H1 (cell line): ENCODE data around the gene WASF3. TPM values are rescaled to one million over a fixed set of nuclear protein-coding genes. Genes with fewer than 3 reads are reported as not detected.

Experiments
- CTCF ChIA-PET: fragments of 300-600 bp; sonication (Branson Sonifier 250); formaldehyde crosslinking; loops from one replicate; lab custom pipeline; 2021; ENCODE audit not compliant: partially characterized antibody; lab: Charles Lee
- POLR2A ChIA-PET: fragments of 300-600 bp; sonication (Branson Sonifier 250); formaldehyde crosslinking; loops from one replicate; lab custom pipeline; 2021; ENCODE audit warnings: inconsistent platforms; ENCODE audit not compliant: partially characterized antibody; lab: Charles Lee
- DNase-seq, 2 experiments: peaks; one replicate each; pipeline versions ENCODE4 v3.0.0 to v3.0.0-alpha.2; 2010 to 2022; ENCODE audit warnings: low spot score in 2 of 2, low read depth in 1 of 2, mixed read lengths in 1 of 2
- FAIRE-seq: peaks from 2 replicates; lab custom pipeline; 2011; peaks lifted over from hg19 to GRCh38; lab: Jason Lieb, UNC
- H2AFZ ChIP-seq: 2 replicates; pipeline ENCODE4 v1.8.1; 2012; ENCODE audit warnings: low read length, inconsistent platforms
- H2AK5ac ChIP-seq: 2 replicates; pipeline ENCODE4 v1.6.1; 2013; ENCODE audit warnings: low read depth, low read length
- H2BK120ac ChIP-seq: replicated peaks from 2 replicates; pipeline ENCODE3; 2013; ENCODE audit warnings: low read depth, low read length, inconsistent platforms
- H2BK12ac ChIP-seq: 2 replicates; pipeline ENCODE4 v1.6.1; 2013; ENCODE audit warnings: low read depth, low read length
- H2BK15ac ChIP-seq: 2 replicates; pipeline ENCODE4 v1.6.1; 2013; ENCODE audit warnings: low read length
- H2BK20ac ChIP-seq: 2 replicates; pipeline ENCODE4 v1.6.1; 2013; ENCODE audit warnings: low read length
- H2BK5ac ChIP-seq: 2 replicates; pipeline ENCODE4 v1.6.1; 2013; ENCODE audit warnings: low read depth, low read length
- H3K14ac ChIP-seq: 2 replicates; pipeline ENCODE4 v1.6.1; 2013; ENCODE audit warnings: inconsistent platforms; ENCODE audit not compliant: insufficient read length
- H3K18ac ChIP-seq: 2 replicates; pipeline ENCODE4 v1.6.1; 2013; ENCODE audit warnings: low read length; ENCODE audit errors: extremely low read depth
- H3K23ac ChIP-seq: 2 replicates; pipeline ENCODE4 v1.6.1; 2013; ENCODE audit warnings: inconsistent platforms; ENCODE audit not compliant: insufficient read length
- H3K23me2 ChIP-seq: 2 replicates; pipeline ENCODE4 v1.6.1; 2013; ENCODE audit warnings: low read depth, low read length
- H3K27ac ChIP-seq: 2 replicates; pipeline ENCODE4 v1.6.1; 2011; ENCODE audit warnings: low read depth, low read length, inconsistent platforms
- H3K27me3 ChIP-seq, 4 experiments: replicated peaks in 1 of 4; 1 replicate in 1 of 4; 2 replicates in 3 of 4; pipeline versions ENCODE4 v1.6.1 to v1.8.1; 2011 to 2013; ENCODE audit warnings: low read length in 3 of 4, mild to moderate bottlenecking in 3 of 4, inconsistent platforms in 2 of 4, mixed read lengths in 2 of 4, moderate library complexity in 1 of 4; ENCODE audit not compliant: control insufficient read depth in 3 of 4, insufficient read depth in 3 of 4; ENCODE audit errors: extremely low read depth in 1 of 4
- H3K36me3 ChIP-seq, 4 experiments: 2 replicates each; pipeline versions ENCODE4 v1.6.1 to v1.8.1; 2011 to 2013; ENCODE audit warnings: mild to moderate bottlenecking in 4 of 4, low read length in 3 of 4, moderate library complexity in 2 of 4, control low read depth in 1 of 4, inconsistent platforms in 1 of 4; ENCODE audit not compliant: insufficient read depth in 4 of 4, control insufficient read depth in 2 of 4
- H3K4ac ChIP-seq: replicated peaks from 2 replicates; pipeline ENCODE3; 2013; ENCODE audit warnings: low read length, low read depth, mixed read lengths, inconsistent platforms; ENCODE audit not compliant: insufficient read length
- H3K4me1 ChIP-seq, 4 experiments: replicated peaks in 1 of 4; 1 replicate in 1 of 4; 2 replicates in 3 of 4; pipeline versions ENCODE4 v1.6.1 to v1.8.1; 2011 to 2013; ENCODE audit warnings: low read length in 3 of 4, inconsistent platforms in 2 of 4, mixed read lengths in 1 of 4; ENCODE audit not compliant: insufficient read depth in 4 of 4, control insufficient read depth in 3 of 4
- H3K4me2 ChIP-seq, 2 experiments: 2 replicates each; pipeline versions ENCODE4 v1.6.1 to v1.8.1; 2011 to 2013; ENCODE audit warnings: low read depth in 2 of 2, low read length in 2 of 2, control low read depth in 1 of 2, inconsistent platforms in 1 of 2, mild to moderate bottlenecking in 1 of 2; ENCODE audit not compliant: insufficient read depth in 1 of 2
- H3K4me3 ChIP-seq, 4 experiments: fragments of 200-600, 300-600 bp in 1 of 4; sonication (generic), shearing (Covaris generic), sonication (Bioruptor Twin) in 1 of 4; 2 replicates each; pipeline versions ENCODE4 v1.5.1 to v1.8.1; 2011 to 2016; ENCODE audit warnings: low read length in 4 of 4, low read depth in 3 of 4, control low read depth in 2 of 4, inconsistent platforms in 2 of 4, mild to moderate bottlenecking in 2 of 4, mixed read lengths in 1 of 4, moderate library complexity in 1 of 4; ENCODE audit not compliant: insufficient read depth in 2 of 4; ENCODE audit errors: extremely low read depth in 1 of 4
- H3K56ac ChIP-seq: replicated peaks from 2 replicates; pipeline ENCODE3; 2013; ENCODE audit warnings: low read depth, mild to moderate bottlenecking, mixed read lengths, low read length, inconsistent platforms; ENCODE audit not compliant: insufficient read length
- H3K79me1 ChIP-seq: 2 replicates; pipeline ENCODE4 v1.6.1; 2013; ENCODE audit warnings: low read depth, low read length, control low read depth
- H3K79me2 ChIP-seq, 2 experiments: 2 replicates each; pipeline versions ENCODE4 v1.6.1 to v1.8.1; 2012 to 2013; ENCODE audit warnings: low read length in 2 of 2, mild to moderate bottlenecking in 2 of 2, inconsistent platforms in 1 of 2; ENCODE audit not compliant: insufficient read depth in 2 of 2, control insufficient read depth in 1 of 2
- H3K9ac ChIP-seq, 4 experiments: replicated peaks in 1 of 4; 1 replicate in 1 of 4; 2 replicates in 3 of 4; pipeline versions ENCODE4 v1.6.1 to v1.8.1; 2011 to 2013; ENCODE audit warnings: low read depth in 3 of 4, low read length in 3 of 4, control low read depth in 2 of 4, mild to moderate bottlenecking in 2 of 4, moderate library complexity in 2 of 4, inconsistent platforms in 1 of 4; ENCODE audit errors: extremely low read depth in 1 of 4
- H3K9me3 ChIP-seq, 2 experiments: 2 replicates each; pipeline versions ENCODE4 v1.6.1 to v1.8.1; 2012 to 2013; ENCODE audit warnings: mild to moderate bottlenecking in 2 of 2, moderate library complexity in 2 of 2, control low read depth in 1 of 2, inconsistent platforms in 1 of 2, low read depth in 1 of 2, low read length in 1 of 2, mixed read lengths in 1 of 2; ENCODE audit not compliant: insufficient read depth in 2 of 2
- H4K20me1 ChIP-seq, 2 experiments: replicated peaks in 1 of 2; 2 replicates each; pipeline versions ENCODE3 to v1.8.1; 2011 to 2013; ENCODE audit warnings: inconsistent platforms in 2 of 2, low read length in 2 of 2, mild to moderate bottlenecking in 1 of 2; ENCODE audit not compliant: insufficient read depth in 2 of 2, control insufficient read depth in 1 of 2
- H4K5ac ChIP-seq: 2 replicates; pipeline ENCODE4 v1.6.1; 2013; ENCODE audit warnings: low read length, low read depth, mixed read lengths, inconsistent platforms; ENCODE audit not compliant: insufficient read length
- H4K8ac ChIP-seq: 2 replicates; pipeline ENCODE4 v1.8.0; 2013; ENCODE audit warnings: mild to moderate bottlenecking, moderate library complexity, low read length, inconsistent platforms; ENCODE audit not compliant: insufficient read depth; ENCODE audit errors: extremely low read depth
- H4K91ac ChIP-seq: replicated peaks from 2 replicates; pipeline ENCODE3; 2013; ENCODE audit warnings: low read length, mixed read lengths, inconsistent platforms; ENCODE audit not compliant: insufficient read length
- CREB1 ChIP-seq: IDR thresholded peaks from 2 replicates; pipeline ENCODE4 v1.6.1; 2012; ENCODE audit warnings: inconsistent platforms
- RAD21 ChIP-seq, 2 experiments: IDR thresholded peaks in 1 of 2; conservative IDR thresholded peaks in 1 of 2; 2 replicates each; pipeline ENCODE4 v1.6.1; 2011; ENCODE audit warnings: low read depth in 2 of 2, low read length in 2 of 2, improper control_type of control experiment in 1 of 2, inconsistent platforms in 1 of 2, mild to moderate bottlenecking in 1 of 2, moderate library complexity in 1 of 2
- RFX5 ChIP-seq: IDR thresholded peaks from 2 replicates; pipeline ENCODE4 v1.6.1; 2011; ENCODE audit warnings: low read depth, low read length, improper control_type of control experiment, borderline replicate concordance
- SP2 ChIP-seq: IDR thresholded peaks from 2 replicates; pipeline ENCODE4 v1.6.1; 2012; ENCODE audit warnings: mild to moderate bottlenecking, low read length, inconsistent platforms
- TAF1 ChIP-seq: IDR thresholded peaks from 2 replicates; pipeline ENCODE4 v1.6.1; 2011; ENCODE audit warnings: mild to moderate bottlenecking, low read depth, low read length
- TCF12 ChIP-seq: IDR thresholded peaks from 2 replicates; pipeline ENCODE4 v1.6.1; 2011; ENCODE audit warnings: low read depth, mild to moderate bottlenecking, low read length
- YY1 ChIP-seq: IDR thresholded peaks from 2 replicates; pipeline ENCODE4 v1.6.1; 2011; ENCODE audit warnings: low read depth, mild to moderate bottlenecking, low read length
- WGBS, 2 experiments: shearing (Covaris generic) in 1 of 2; methylation state at CpG; one replicate each; pipeline versions ENCODE4 v1.1.6 to v1.1.7; 2013 to 2015; ENCODE audit warnings: low lambda C conversion rate in 2 of 2, mixed read lengths in 2 of 2, inconsistent platforms in 1 of 2, low coverage in 1 of 2, missing lambda C conversion rate in 1 of 2; ENCODE audit not compliant: insufficient replicate concordance in 2 of 2, insufficient coverage in 1 of 2, insufficient read length in 1 of 2; ENCODE audit errors: extremely low coverage in 1 of 2, missing lambda C conversion rate in 1 of 2; 5-methylcytosine and 5-hydroxymethylcytosine counted together
- polyA plus RNA-seq, 7 experiments: library from polyadenylated mRNA; depleted of rRNA in 3 of 7; stranded (reverse) in 5 of 7; unstranded in 2 of 7; fragments of >200 nt in 5 of 7; fragments of 200-250 nt in 2 of 7; gene quantifications; 1 replicate in 5 of 7; 2 replicates in 1 of 7; 4 replicates in 1 of 7; pipeline versions ENCODE4 v1.2.1 to v1.2.3, GENCODE V29; 2011 to 2013; ENCODE audit warnings: missing spikeins in 2 of 7, mixed read lengths in 2 of 7
- total RNA-seq: library from RNA; stranded (reverse); fragmentation: NEBNext Ultra II Directional; extraction: Animal tissue kit (Norgen Biotek cat#: 25700); gene quantifications from 2 replicates; pipeline ENCODE4 v1.2.1, GENCODE V29; 2021
- TF ChIP-seq, protein P1 (sequence below), 3 experiments: IDR thresholded peaks; 1 replicate in 2 of 3; 2 replicates in 1 of 3; pipeline versions ENCODE4 v1.5.1 to v1.6.1; 2011; ENCODE audit warnings: low read length in 3 of 3, mild to moderate bottlenecking in 3 of 3, inconsistent platforms in 2 of 3, low read depth in 1 of 3, moderate library complexity in 1 of 3; ENCODE audit not compliant: insufficient read depth in 1 of 3; ENCODE audit errors: control extremely low read depth in 1 of 3

WASF3 gene
- total and polyA plus RNA-seq, 2 of the 8 experiments (the other 6 are each of a cell fraction or from before 2014, with no cell fraction given): 18.7 to 39.8 TPM

DNA sequence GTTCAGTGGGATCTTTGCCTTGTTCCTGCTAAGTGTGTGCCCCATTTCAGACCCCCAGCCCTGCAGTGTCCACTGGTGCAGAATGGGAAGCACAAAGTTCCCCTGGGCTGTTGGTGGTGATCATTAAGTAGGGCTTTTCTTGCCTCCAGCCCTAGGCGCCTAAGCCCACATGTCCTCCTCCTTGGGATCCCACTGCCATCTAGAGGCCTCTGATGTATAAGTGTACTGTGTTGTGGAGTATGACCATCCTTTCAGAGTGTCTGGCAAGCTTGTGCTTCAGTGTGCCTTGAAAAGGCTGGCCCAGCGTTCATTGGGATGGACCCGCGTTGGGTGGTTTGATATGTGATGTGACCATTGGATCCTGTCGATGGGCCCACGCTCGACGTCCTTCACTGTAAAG, 71.2 kb downstream of the WASF3 start:
- TF ChIP-seq RFX5 (no peak), TCF12 (no peak), TAF1 (no peak), RAD21 (IDR thresholded peaks at IDR 0.05 in 1 of 2, conservative IDR thresholded peaks at IDR 0.05 in 1 of 2; ENCODE audit: low read depth in 2 of 2, low read length in 2 of 2) (peak; percentile 62 to 71), CREB1 (no peak), YY1 (no peak), SP2 (no peak)
- TF ChIP-seq, protein P1, sequence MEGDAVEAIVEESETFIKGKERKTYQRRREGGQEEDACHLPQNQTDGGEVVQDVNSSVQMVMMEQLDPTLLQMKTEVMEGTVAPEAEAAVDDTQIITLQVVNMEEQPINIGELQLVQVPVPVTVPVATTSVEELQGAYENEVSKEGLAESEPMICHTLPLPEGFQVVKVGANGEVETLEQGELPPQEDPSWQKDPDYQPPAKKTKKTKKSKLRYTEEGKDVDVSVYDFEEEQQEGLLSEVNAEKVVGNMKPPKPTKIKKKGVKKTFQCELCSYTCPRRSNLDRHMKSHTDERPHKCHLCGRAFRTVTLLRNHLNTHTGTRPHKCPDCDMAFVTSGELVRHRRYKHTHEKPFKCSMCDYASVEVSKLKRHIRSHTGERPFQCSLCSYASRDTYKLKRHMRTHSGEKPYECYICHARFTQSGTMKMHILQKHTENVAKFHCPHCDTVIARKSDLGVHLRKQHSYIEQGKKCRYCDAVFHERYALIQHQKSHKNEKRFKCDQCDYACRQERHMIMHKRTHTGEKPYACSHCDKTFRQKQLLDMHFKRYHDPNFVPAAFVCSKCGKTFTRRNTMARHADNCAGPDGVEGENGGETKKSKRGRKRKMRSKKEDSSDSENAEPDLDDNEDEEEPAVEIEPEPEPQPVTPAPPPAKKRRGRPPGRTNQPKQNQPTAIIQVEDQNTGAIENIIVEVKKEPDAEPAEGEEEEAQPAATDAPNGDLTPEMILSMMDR (IDR thresholded peaks at IDR 0.05; ENCODE audit: control extremely low read depth in 1 of 3, insufficient read depth in 1 of 3, low read depth in 1 of 3, low read length in 3 of 3): peak; percentile 7 to 50 (median 48)
- TF ChIP-seq, all 59 proteins: peak for 2
- WGBS, 2 experiments: 96% methylated on average over 8 of the region's 8 CpGs; no CpG with 5 or more reads in 1 of the 2 experiments

More for the DNA sequence above, 71.2 kb downstream of the WASF3 start:
- H2BK12ac ChIP-seq: no peak overlapping the region
- no peak overlapping the region for H4K8ac ChIP-seq
- no peaks in the 10 kb centered on the region for H3K79me2 ChIP-seq
- peaks cover 0 to 6% (median under 1%) of the 10 kb centered on the region in 4 experiments; a peak in 1 of 8 replicates for H3K36me3 ChIP-seq
- FAIRE-seq (no peak), DNase-seq (no peak)
- peaks cover 0 to 5% (median 3%) of the 10 kb centered on the region in 4 experiments; a peak in 1 of 7 replicates for H3K4me1 ChIP-seq
- H3K23me2 ChIP-seq: no peaks in the 10 kb centered on the region
- H4K91ac ChIP-seq: no peak overlapping the region
- no peak overlapping the region for H4K5ac ChIP-seq
- H2BK120ac ChIP-seq: no peak overlapping the region
- no peak overlapping the region for H3K23ac ChIP-seq
- H2AFZ ChIP-seq: no peak overlapping the region
- no peak overlapping the region for H3K14ac ChIP-seq
- ChIA-PET CTCF (interaction anchor here (0.6 to 2.6 kb wide), 27 partner anchors 8 to 1298 kb away, joined by 3 to 14 read pairs (median 4); no protein-coding TSS in a partner anchor), POLR2A (interaction anchor here (1.0 to 1.5 kb wide), 2 partner anchors 8 to 67 kb away, joined by 3 to 5 read pairs; no protein-coding TSS in a partner anchor)
- no peaks in the 10 kb centered on the region; the same call in 1 of the 2 replicates for H3K79me1 ChIP-seq
- no peak overlapping the region; a peak in 1 of 7 replicates for H3K9ac ChIP-seq
- H3K4ac ChIP-seq: no peak overlapping the region
- no peaks in the 10 kb centered on the region for H3K27me3 ChIP-seq
- H3K56ac ChIP-seq: no peak overlapping the region
- H2BK5ac ChIP-seq: no peak overlapping the region
- no peak overlapping the region for H3K4me2 ChIP-seq
- no peak overlapping the region for H2BK20ac ChIP-seq
- peak overlapping the region; percentile 88; the same call in 1 of the 2 replicates for H2BK15ac ChIP-seq
- no peaks in the 10 kb centered on the region for H4K20me1 ChIP-seq
- H3K27ac ChIP-seq: no peak overlapping the region
- no peak overlapping the region for H2AK5ac ChIP-seq
- H3K18ac ChIP-seq: no peak overlapping the region
- H3K9me3 ChIP-seq: peaks cover 4 to 8% of the 10 kb centered on the region in 2 experiments; a peak in 2 of 4 replicates
- no peak overlapping the region for H3K4me3 ChIP-seq
